Peyer's patch (tissue), 4 donors: ENCODE measurements around the gene MTG1. TPM values are rescaled to one million over a fixed set of nuclear protein-coding genes. Genes with fewer than 3 reads are reported as not detected.

ENCODE experiments used
- DNase-seq, 3 donors: peaks; one replicate each; pipeline ENCODE4 v3.0.0-alpha.2; 2017 to 2019
- H3K27ac ChIP-seq, 4 donors: fragments of 200-600 bp; sonication (generic); one replicate each; pipeline ENCODE4 v1.5.1; 2016 to 2019
- H3K27me3 ChIP-seq, 2 donors: fragments of 200-600 bp; sonication (generic); one replicate each; pipeline ENCODE4 v1.5.1; 2019
- H3K36me3 ChIP-seq, 3 donors: fragments of 200-600 bp; sonication (generic); one replicate each; pipeline ENCODE4 v1.5.1; 2016 to 2019
- H3K4me1 ChIP-seq, 4 donors: fragments of 200-600 bp; sonication (generic); one replicate each; pipeline ENCODE4 v1.5.1; 2016 to 2019
- H3K4me3 ChIP-seq, 4 donors: fragments of 200-600 bp; sonication (generic); 1 replicate in 3 of 4; 2 replicates in 1 of 4; pipeline ENCODE4 v1.5.1; 2016 to 2019; ENCODE audit warnings: mild to moderate bottlenecking in 1 of 4
- H3K9me3 ChIP-seq, 4 donors: fragments of 200-600 bp; sonication (generic); one replicate each; pipeline ENCODE4 v1.5.1; 2016 to 2019; ENCODE audit warnings: mild to moderate bottlenecking in 1 of 4
- CTCF ChIP-seq, 6 experiments: fragments of 450-650 bp in 4 of 6; fragments of 200-600 bp in 2 of 6; sonication (generic) in 1 of 6; IDR thresholded peaks; one replicate each; pipeline ENCODE4 v1.5.1; 2017 to 2019; ENCODE audit warnings: antibody characterized with exemption in 6 of 6, mild to moderate bottlenecking in 3 of 6, moderate library complexity in 1 of 6
- POLR2A ChIP-seq, 2 donors: fragments of 450-650 bp; IDR thresholded peaks; one replicate each; pipeline ENCODE4 v1.5.1; 2017; ENCODE audit warnings: antibody characterized with exemption in 2 of 2, mild to moderate bottlenecking in 2 of 2, moderate library complexity in 2 of 2
- total RNA-seq, 4 donors: library from RNA; depleted of rRNA; stranded (reverse); fragments of >200 nt; gene quantifications; one replicate each; pipeline ENCODE4 v1.1.0, GENCODE V29; 2016

Gene MTG1
- total RNA-seq, 4 donors from 2014 or later: 44.7 to 110 (median 103) TPM

GRCh38 chr10:133353988-133354605 is 39.9 kb upstream of the MTG1 start:
- peaks cover 0 to 29% (median 0%) of the 10 kb centered on the region in 3 donors for H3K36me3 ChIP-seq
- H3K27me3 ChIP-seq: no peaks in the 10 kb centered on the region
- H3K4me3 ChIP-seq: no peak overlapping the region
- no peak for TF ChIP-seq POLR2A (IDR thresholded peaks at IDR 0.05)
- no peak for TF ChIP-seq CTCF (IDR thresholded peaks at IDR 0.05)
- no peak for DNase-seq
- H3K9me3 ChIP-seq: no peaks in the 10 kb centered on the region
- H3K27ac ChIP-seq: no peak overlapping the region
- H3K4me1 ChIP-seq: peaks cover 7 to 25% (median 10%) of the 10 kb centered on the region in 4 donors

GRCh38 chr10:133354672-133355240 is 39.2 kb upstream of the MTG1 start:
- no peak for DNase-seq
- peaks cover 0 to 29% (median 0%) of the 10 kb centered on the region in 3 donors for H3K36me3 ChIP-seq
- no peaks in the 10 kb centered on the region for H3K9me3 ChIP-seq
- no peaks in the 10 kb centered on the region for H3K27me3 ChIP-seq
- peaks cover 7 to 25% (median 10%) of the 10 kb centered on the region in 4 donors for H3K4me1 ChIP-seq
- no peak for TF ChIP-seq CTCF (IDR thresholded peaks at IDR 0.05)
- TF ChIP-seq POLR2A (IDR thresholded peaks at IDR 0.05): no peak
- H3K27ac ChIP-seq: no peak overlapping the region
- H3K4me3 ChIP-seq: no peak overlapping the region

- TF ChIP-seq CTCF (IDR thresholded peaks at IDR 0.05) (no peak), POLR2A (IDR thresholded peaks at IDR 0.05) (no peak)
- no peak for DNase-seq
These were observed 38.7 kb upstream of the MTG1 start for GRCh38 chr10:133355266-133355665.

GRCh38 chr10:133355991-133356390 is 38.0 kb upstream of the MTG1 start:
- Histone ChIP-seq H3K4me3 (peak overlapping the region in 2 of 4 donors; percentile 89 to 96), H3K27me3 (no peaks in the 10 kb centered on the region), H3K36me3 (peaks cover 0 to 27% (median 0%) of the 10 kb centered on the region in 3 donors)

More at GRCh38 chr10:133355266-133355665, 38.7 kb upstream of the MTG1 start:
- Histone ChIP-seq H3K27me3 (no peaks in the 10 kb centered on the region), H3K36me3 (peaks cover 0 to 29% (median 0%) of the 10 kb centered on the region in 3 donors), H3K27ac (no peak overlapping the region), H3K9me3 (no peaks in the 10 kb centered on the region), H3K4me1 (peaks cover 7 to 27% (median 10%) of the 10 kb centered on the region in 4 donors), H3K4me3 (no peak overlapping the region)

More at GRCh38 chr10:133355991-133356390, 38.0 kb upstream of the MTG1 start:
- no peak for DNase-seq
- TF ChIP-seq POLR2A (IDR thresholded peaks at IDR 0.05) (no peak), CTCF (IDR thresholded peaks at IDR 0.05) (no peak)
- no peak overlapping the region for H3K27ac ChIP-seq
- H3K9me3 ChIP-seq: no peaks in the 10 kb centered on the region
- H3K4me1 ChIP-seq: peaks cover 7 to 34% (median 10%) of the 10 kb centered on the region in 4 donors
